Effector memory CD4-positive, alpha-beta T cell (primary cell): ENCODE data around the gene GLS.
A peak's percentile ranks its signal among the peaks of the same experiment; 100 is the strongest.

Experiments used
- DNase-seq, 3 donors: peaks; one replicate each; pipeline ENCODE4 v3.0.0-alpha.2; 2020
- H3K27ac ChIP-seq: 2 replicates; pipeline ENCODE4 v1.7.0; 2013; ENCODE audit warnings: mild to moderate bottlenecking, low read length, moderate library complexity; ENCODE audit not compliant: insufficient read depth, poor library complexity, severe bottlenecking
- H3K27me3 ChIP-seq: replicated peaks from 2 replicates; pipeline ENCODE4 v1.7.0; 2013; ENCODE audit warnings: mild to moderate bottlenecking, low read length; ENCODE audit not compliant: insufficient read depth, control insufficient read depth, poor library complexity, severe bottlenecking
- H3K36me3 ChIP-seq: 2 replicates; pipeline ENCODE4 v1.7.0; 2013; ENCODE audit warnings: mild to moderate bottlenecking, low read length, moderate library complexity; ENCODE audit not compliant: control insufficient read depth, insufficient read depth
- H3K4me1 ChIP-seq: 2 replicates; pipeline ENCODE4 v1.7.0; 2013; ENCODE audit warnings: low read length, mild to moderate bottlenecking; ENCODE audit not compliant: control insufficient read depth, insufficient read depth, poor library complexity, severe bottlenecking
- H3K4me3 ChIP-seq: 2 replicates; pipeline ENCODE4 v1.7.0; 2013; ENCODE audit warnings: low read length, low read depth, mild to moderate bottlenecking; ENCODE audit not compliant: insufficient read depth, poor library complexity, severe bottlenecking
- H3K9me3 ChIP-seq: 2 replicates; pipeline ENCODE4 v1.7.0; 2013; ENCODE audit warnings: mild to moderate bottlenecking, low read length, moderate library complexity; ENCODE audit not compliant: control insufficient read depth

GLS gene

GRCh38 chr2:190963088-190963487 is 82.5 kb downstream of the GLS start:
- Histone ChIP-seq H3K27me3 (no peaks in the 10 kb centered on the region), H3K4me3 (no peak overlapping the region), H3K4me1 (no peaks in the 10 kb centered on the region), H3K36me3 (peaks cover 56% of the 10 kb centered on the region), H3K27ac (no peak overlapping the region), H3K9me3 (no peaks in the 10 kb centered on the region)
- no peak for DNase-seq

- DNase-seq, result no peak
These were observed 83.7 kb downstream of the GLS start for GRCh38 chr2:190964170-190964795.

GRCh38 chr2:190965580-190966222 is 85.1 kb downstream of the GLS start:
- H3K36me3 ChIP-seq, result peaks cover 81% of the 10 kb centered on the region

More at GRCh38 chr2:190964170-190964795, 83.7 kb downstream of the GLS start:
- H3K36me3 ChIP-seq, result peaks cover 67% of the 10 kb centered on the region
- H3K4me3 ChIP-seq, result no peak overlapping the region
- H3K27ac ChIP-seq, result no peak overlapping the region
- H3K9me3 ChIP-seq, result no peaks in the 10 kb centered on the region
- H3K27me3 ChIP-seq, result no peaks in the 10 kb centered on the region
- no peaks in the 10 kb centered on the region for H3K4me1 ChIP-seq

GRCh38 chr2:190968522-190968921 is 87.9 kb downstream of the GLS start:
- no peak overlapping the region for H3K27ac ChIP-seq
- no peak for DNase-seq
- no peaks in the 10 kb centered on the region for H3K4me1 ChIP-seq
- H3K9me3 ChIP-seq, result no peaks in the 10 kb centered on the region
- H3K27me3 ChIP-seq, result no peaks in the 10 kb centered on the region
- peaks cover 91% of the 10 kb centered on the region for H3K36me3 ChIP-seq
- H3K4me3 ChIP-seq, result no peak overlapping the region

More at GRCh38 chr2:190965580-190966222, 85.1 kb downstream of the GLS start:
- no peaks in the 10 kb centered on the region for H3K4me1 ChIP-seq
- no peaks in the 10 kb centered on the region for H3K9me3 ChIP-seq
- H3K27me3 ChIP-seq, result no peaks in the 10 kb centered on the region
- peak overlapping the region; percentile 26 for H3K27ac ChIP-seq
- H3K4me3 ChIP-seq, result no peak overlapping the region
- DNase-seq, result no peak

- Histone ChIP-seq H3K36me3 (peaks cover 96% of the 10 kb centered on the region), H3K27me3 (no peaks in the 10 kb centered on the region), H3K4me3 (no peak overlapping the region), H3K4me1 (no peaks in the 10 kb centered on the region), H3K9me3 (no peaks in the 10 kb centered on the region), H3K27ac (no peak overlapping the region)
- DNase-seq, result no peak
These were observed 89.5 kb downstream of the GLS start for GRCh38 chr2:190970160-190970559.

- Histone ChIP-seq H3K4me3 (no peak overlapping the region), H3K27me3 (no peaks in the 10 kb centered on the region), H3K4me1 (no peaks in the 10 kb centered on the region), H3K27ac (no peak overlapping the region), H3K9me3 (no peaks in the 10 kb centered on the region), H3K36me3 (peaks cover 96% of the 10 kb centered on the region)
- DNase-seq, result no peak
These were observed 90.4 kb downstream of the GLS start for GRCh38 chr2:190970873-190971506.

- Histone ChIP-seq H3K9me3 (no peaks in the 10 kb centered on the region), H3K4me3 (no peak overlapping the region), H3K4me1 (no peaks in the 10 kb centered on the region), H3K36me3 (peaks cover 96% of the 10 kb centered on the region), H3K27me3 (no peaks in the 10 kb centered on the region), H3K27ac (no peak overlapping the region)
- no peak for DNase-seq
These were observed 91.6 kb downstream of the GLS start for GRCh38 chr2:190972213-190972612.

- peaks cover 97% of the 10 kb centered on the region for H3K36me3 ChIP-seq
- no peak overlapping the region for H3K27ac ChIP-seq
- no peaks in the 10 kb centered on the region for H3K4me1 ChIP-seq
- no peaks in the 10 kb centered on the region for H3K9me3 ChIP-seq
- no peaks in the 10 kb centered on the region for H3K27me3 ChIP-seq
- no peak for DNase-seq
- no peak overlapping the region for H3K4me3 ChIP-seq
These were observed 92.2 kb downstream of the GLS start for GRCh38 chr2:190972846-190973245.

GRCh38 chr2:190973262-190973661 is 92.6 kb downstream of the GLS start:
- Histone ChIP-seq H3K9me3 (no peaks in the 10 kb centered on the region), H3K4me3 (no peak overlapping the region), H3K36me3 (peaks cover 98% of the 10 kb centered on the region), H3K27me3 (no peaks in the 10 kb centered on the region), H3K4me1 (no peaks in the 10 kb centered on the region), H3K27ac (no peak overlapping the region)
- no peak for DNase-seq
